Activated CD4-positive, alpha-beta T cell treated with anti-CD3 and anti-CD28 coated beads for 1 hour (primary cell): Measurements from ENCODE around the gene CD1D.
"Not testable (repeated sequence)": the region's sequence is repeated elsewhere in the genome, so short reads cannot be mapped to it uniquely, and the experiment has no call there.

Experiments
- DNase-seq: peaks from one replicate; pipeline ENCODE4 v3.0.0-alpha.2; 2020

CD1D gene

GRCh38 chr1:158180741-158181576 is at the start of gene CD1D:
TSS of gene CD1D (plus strand) at chr1:158180895. CDS start at chr1:158181102, 207 bp downstream.
- DNase-seq, result no peak

GRCh38 chr1:158131217-158131616 is 49.5 kb upstream of the CD1D start:
- DNase-seq, result no peak

GRCh38 chr1:158140764-158141192 is 39.9 kb upstream of the CD1D start:
- no peak for DNase-seq

- no peak for DNase-seq
Measured at GRCh38 chr1:158145173-158145719, 35.4 kb upstream of the CD1D start.

GRCh38 chr1:158146165-158146564 is 34.5 kb upstream of the CD1D start:
- DNase-seq, result no peak

- no peak for DNase-seq
Measured at GRCh38 chr1:158146739-158147138, 34.0 kb upstream of the CD1D start.

GRCh38 chr1:158147401-158147800 is 33.3 kb upstream of the CD1D start:
- no peak for DNase-seq

GRCh38 chr1:158147869-158148268 is 32.8 kb upstream of the CD1D start:
- no peak for DNase-seq

- no peak for DNase-seq
Measured at GRCh38 chr1:158148468-158148867, 32.2 kb upstream of the CD1D start.

GRCh38 chr1:158149175-158149574 is 31.5 kb upstream of the CD1D start:
- no peak for DNase-seq

- DNase-seq, result peak; percentile 48
Measured at GRCh38 chr1:158149577-158150269, 31.0 kb upstream of the CD1D start.

GRCh38 chr1:158150523-158150922 is 30.2 kb upstream of the CD1D start:
- no peak for DNase-seq

GRCh38 chr1:158153179-158153578 is 27.5 kb upstream of the CD1D start:
- DNase-seq, result no peak

- no peak for DNase-seq
Measured at GRCh38 chr1:158153746-158154444, 26.8 kb upstream of the CD1D start.

- no peak for DNase-seq
Measured at GRCh38 chr1:158154501-158154900, 26.2 kb upstream of the CD1D start.

- no peak for DNase-seq
Measured at GRCh38 chr1:158155673-158156072, 25.0 kb upstream of the CD1D start.

GRCh38 chr1:158159597-158159996 is 21.1 kb upstream of the CD1D start:
- DNase-seq, result no peak

GRCh38 chr1:158161446-158161845 is 19.2 kb upstream of the CD1D start:
- DNase-seq, result no peak

GRCh38 chr1:158163000-158163947 is 17.4 kb upstream of the CD1D start:
- no peak for DNase-seq

GRCh38 chr1:158169105-158169504 is 11.6 kb upstream of the CD1D start:
- DNase-seq, result no peak

- DNase-seq, result not testable (repeated sequence)
Measured at GRCh38 chr1:158175915-158176314, 4.8 kb upstream of the CD1D start.

GRCh38 chr1:158176399-158176798 is 4.3 kb upstream of the CD1D start:
- DNase-seq, result no peak
